ENCODE measurements around the gene GABBR2.

DNA sequence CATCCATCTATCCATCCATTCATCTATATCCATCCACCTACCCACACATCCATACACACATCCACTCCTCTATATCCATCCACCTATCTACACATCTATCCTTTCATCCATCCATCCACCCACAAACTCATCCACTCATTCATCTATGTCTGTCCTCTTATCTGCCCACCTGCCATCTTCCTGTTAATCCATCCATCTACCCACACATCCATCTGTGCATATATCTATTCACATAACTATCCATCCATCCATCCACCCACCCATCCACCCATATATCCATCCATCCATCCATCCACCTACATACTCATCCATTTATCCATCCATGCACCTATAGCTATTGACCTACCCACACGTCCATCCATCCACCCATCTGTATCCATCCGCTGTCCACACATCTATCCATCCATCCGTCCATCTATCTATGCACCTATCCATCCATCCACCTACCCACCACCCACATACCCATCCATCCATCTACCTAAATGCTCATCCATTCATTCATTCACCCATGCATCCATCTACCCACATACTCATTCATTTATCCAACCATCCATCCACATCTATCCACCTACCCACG lies 271.2 kb downstream of the GABBR2 start:
- TF ChIP-seq ZFX (IDR thresholded peaks at IDR 0.05), result no peak
- TF ChIP-seq, protein P1, sequence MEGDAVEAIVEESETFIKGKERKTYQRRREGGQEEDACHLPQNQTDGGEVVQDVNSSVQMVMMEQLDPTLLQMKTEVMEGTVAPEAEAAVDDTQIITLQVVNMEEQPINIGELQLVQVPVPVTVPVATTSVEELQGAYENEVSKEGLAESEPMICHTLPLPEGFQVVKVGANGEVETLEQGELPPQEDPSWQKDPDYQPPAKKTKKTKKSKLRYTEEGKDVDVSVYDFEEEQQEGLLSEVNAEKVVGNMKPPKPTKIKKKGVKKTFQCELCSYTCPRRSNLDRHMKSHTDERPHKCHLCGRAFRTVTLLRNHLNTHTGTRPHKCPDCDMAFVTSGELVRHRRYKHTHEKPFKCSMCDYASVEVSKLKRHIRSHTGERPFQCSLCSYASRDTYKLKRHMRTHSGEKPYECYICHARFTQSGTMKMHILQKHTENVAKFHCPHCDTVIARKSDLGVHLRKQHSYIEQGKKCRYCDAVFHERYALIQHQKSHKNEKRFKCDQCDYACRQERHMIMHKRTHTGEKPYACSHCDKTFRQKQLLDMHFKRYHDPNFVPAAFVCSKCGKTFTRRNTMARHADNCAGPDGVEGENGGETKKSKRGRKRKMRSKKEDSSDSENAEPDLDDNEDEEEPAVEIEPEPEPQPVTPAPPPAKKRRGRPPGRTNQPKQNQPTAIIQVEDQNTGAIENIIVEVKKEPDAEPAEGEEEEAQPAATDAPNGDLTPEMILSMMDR (conservative IDR thresholded peaks at IDR 0.05), result no peak
